ENCODE results near the gene CYP27C1. TPM values are rescaled to one million over a fixed set of nuclear protein-coding genes. Genes with fewer than 3 reads are reported as not detected.

CYP27C1 gene
- total RNA-seq, 4 donors from 2014 or later, result under 0.01 to 0.26 TPM; not detected in 2

DNA sequence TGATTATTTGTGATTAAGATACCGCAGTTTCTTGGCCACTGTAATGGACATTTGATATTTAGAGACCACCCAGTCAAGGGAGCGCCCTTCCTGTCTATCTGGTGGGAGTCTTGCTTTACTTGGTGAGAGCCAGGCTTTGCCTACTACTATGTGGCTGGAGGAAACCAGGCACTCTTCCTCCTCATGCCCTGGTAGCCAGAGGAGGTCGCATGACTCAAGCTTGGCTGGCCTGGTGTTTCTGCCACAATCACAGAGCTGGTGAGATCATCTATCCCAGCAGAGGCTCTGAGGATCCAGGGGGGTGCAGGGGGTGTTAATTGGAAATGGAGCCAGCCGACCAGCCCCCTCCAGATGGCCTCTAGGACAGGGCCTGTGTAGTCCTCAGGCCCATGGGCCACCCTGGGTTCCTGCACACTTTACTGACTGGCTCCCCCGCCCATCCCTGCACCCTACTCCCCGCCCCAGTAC is 66.4 kb downstream of the CYP27C1 start:
- no peak for TF ChIP-seq EP300 (IDR thresholded peaks at IDR 0.05)
- no peak for TF ChIP-seq POLR2A (IDR thresholded peaks at IDR 0.05; ENCODE audit: low read depth)
- TF ChIP-seq, protein P1, sequence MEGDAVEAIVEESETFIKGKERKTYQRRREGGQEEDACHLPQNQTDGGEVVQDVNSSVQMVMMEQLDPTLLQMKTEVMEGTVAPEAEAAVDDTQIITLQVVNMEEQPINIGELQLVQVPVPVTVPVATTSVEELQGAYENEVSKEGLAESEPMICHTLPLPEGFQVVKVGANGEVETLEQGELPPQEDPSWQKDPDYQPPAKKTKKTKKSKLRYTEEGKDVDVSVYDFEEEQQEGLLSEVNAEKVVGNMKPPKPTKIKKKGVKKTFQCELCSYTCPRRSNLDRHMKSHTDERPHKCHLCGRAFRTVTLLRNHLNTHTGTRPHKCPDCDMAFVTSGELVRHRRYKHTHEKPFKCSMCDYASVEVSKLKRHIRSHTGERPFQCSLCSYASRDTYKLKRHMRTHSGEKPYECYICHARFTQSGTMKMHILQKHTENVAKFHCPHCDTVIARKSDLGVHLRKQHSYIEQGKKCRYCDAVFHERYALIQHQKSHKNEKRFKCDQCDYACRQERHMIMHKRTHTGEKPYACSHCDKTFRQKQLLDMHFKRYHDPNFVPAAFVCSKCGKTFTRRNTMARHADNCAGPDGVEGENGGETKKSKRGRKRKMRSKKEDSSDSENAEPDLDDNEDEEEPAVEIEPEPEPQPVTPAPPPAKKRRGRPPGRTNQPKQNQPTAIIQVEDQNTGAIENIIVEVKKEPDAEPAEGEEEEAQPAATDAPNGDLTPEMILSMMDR (IDR thresholded peaks at IDR 0.05), result no peak
- no peak for TF ChIP-seq POLR2AphosphoS5 (IDR thresholded peaks at IDR 0.05)
- H3K9me3 ChIP-seq, result no peaks in the 10 kb centered on the region
- intact Hi-C loops (cut with DNase I), result no loop called here
- no peak for DNase-seq (ENCODE audit: extremely low spot score)
- no peak overlapping the region for H3K4me3 ChIP-seq
- H3K36me3 ChIP-seq, result no peaks in the 10 kb centered on the region
- no peaks in the 10 kb centered on the region for H3K27me3 ChIP-seq
- 80% methylated on average over 6 of the region's 6 CpGs for WGBS
- peak overlapping the region in 1 of 4 donors; percentile 55 for H3K27ac ChIP-seq (replicated peaks in 1 of 4)
- peaks cover 0 to 21% (median 18%) of the 10 kb centered on the region in 4 donors for H3K4me1 ChIP-seq

DNA sequence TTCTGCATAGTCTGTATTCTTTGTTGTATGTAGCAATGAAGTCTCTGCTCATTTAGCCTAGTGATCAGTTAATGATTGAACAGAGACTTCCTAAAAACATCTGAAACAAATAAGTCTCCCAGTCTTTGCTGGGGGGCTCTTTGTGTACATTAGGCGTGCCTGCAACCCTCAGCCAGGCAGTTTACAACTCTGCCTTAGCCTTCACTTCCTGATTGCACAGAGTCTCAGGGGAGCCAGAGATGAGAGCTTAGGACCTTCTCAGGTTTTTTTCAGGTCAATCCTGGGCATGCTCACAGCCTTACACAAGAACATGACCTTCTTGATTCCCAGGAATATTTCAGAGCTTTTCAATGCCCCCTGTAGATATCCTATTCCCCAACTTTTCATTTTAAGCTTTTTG is 69.1 kb downstream of the CYP27C1 start:
- 92% methylated on average over 1 of the region's 1 CpG for WGBS
- H3K4me3 ChIP-seq, result no peak overlapping the region
- H3K36me3 ChIP-seq, result no peaks in the 10 kb centered on the region
- intact Hi-C loops (cut with DNase I), result no loop called here
- TF ChIP-seq POLR2A (IDR thresholded peaks at IDR 0.05; ENCODE audit: low read depth) (no peak), POLR2AphosphoS5 (IDR thresholded peaks at IDR 0.05) (no peak), EP300 (IDR thresholded peaks at IDR 0.05) (no peak)
- no peaks in the 10 kb centered on the region for H3K27me3 ChIP-seq
- H3K9me3 ChIP-seq, result no peaks in the 10 kb centered on the region
- peaks cover 0 to 32% (median 25%) of the 10 kb centered on the region in 4 donors for H3K4me1 ChIP-seq
- no peak overlapping the region for H3K27ac ChIP-seq (replicated peaks in 1 of 4)
- DNase-seq (ENCODE audit: extremely low spot score), result no peak

DNA sequence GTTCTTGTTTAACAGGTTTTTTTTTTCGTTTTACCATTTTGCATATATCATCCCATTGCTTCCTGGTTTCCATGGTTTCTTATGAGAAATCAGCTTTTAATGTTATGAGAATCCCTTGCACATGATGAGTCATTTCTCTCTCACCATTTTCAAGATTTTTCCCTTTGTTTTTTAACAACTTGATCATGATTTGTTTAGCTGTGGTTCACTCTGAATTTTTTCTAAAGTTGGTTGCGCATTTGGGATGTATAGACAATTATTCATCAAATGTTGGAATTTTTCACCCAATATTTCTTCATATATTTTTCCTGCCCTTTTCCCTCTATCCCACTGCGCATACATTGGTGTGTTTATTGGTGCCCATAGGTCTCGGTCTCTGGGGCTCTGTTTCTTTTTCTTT is 70.7 kb downstream of the CYP27C1 start:
- no peaks in the 10 kb centered on the region for H3K9me3 ChIP-seq
- TF ChIP-seq POLR2A (IDR thresholded peaks at IDR 0.05; ENCODE audit: low read depth) (no peak), EP300 (IDR thresholded peaks at IDR 0.05) (no peak), POLR2AphosphoS5 (IDR thresholded peaks at IDR 0.05) (no peak)
- TF ChIP-seq, protein P1 (IDR thresholded peaks at IDR 0.05), result no peak
- no peak for DNase-seq (ENCODE audit: extremely low spot score)
- 79% methylated on average over 4 of the region's 4 CpGs for WGBS
- peaks cover 13 to 36% (median 29%) of the 10 kb centered on the region in 4 donors for H3K4me1 ChIP-seq
- no peaks in the 10 kb centered on the region for H3K27me3 ChIP-seq
- no peak overlapping the region for H3K4me3 ChIP-seq
- H3K27ac ChIP-seq (replicated peaks in 1 of 4), result no peak overlapping the region
- H3K36me3 ChIP-seq, result no peaks in the 10 kb centered on the region
- intact Hi-C loops (cut with DNase I), result no loop called here

DNA sequence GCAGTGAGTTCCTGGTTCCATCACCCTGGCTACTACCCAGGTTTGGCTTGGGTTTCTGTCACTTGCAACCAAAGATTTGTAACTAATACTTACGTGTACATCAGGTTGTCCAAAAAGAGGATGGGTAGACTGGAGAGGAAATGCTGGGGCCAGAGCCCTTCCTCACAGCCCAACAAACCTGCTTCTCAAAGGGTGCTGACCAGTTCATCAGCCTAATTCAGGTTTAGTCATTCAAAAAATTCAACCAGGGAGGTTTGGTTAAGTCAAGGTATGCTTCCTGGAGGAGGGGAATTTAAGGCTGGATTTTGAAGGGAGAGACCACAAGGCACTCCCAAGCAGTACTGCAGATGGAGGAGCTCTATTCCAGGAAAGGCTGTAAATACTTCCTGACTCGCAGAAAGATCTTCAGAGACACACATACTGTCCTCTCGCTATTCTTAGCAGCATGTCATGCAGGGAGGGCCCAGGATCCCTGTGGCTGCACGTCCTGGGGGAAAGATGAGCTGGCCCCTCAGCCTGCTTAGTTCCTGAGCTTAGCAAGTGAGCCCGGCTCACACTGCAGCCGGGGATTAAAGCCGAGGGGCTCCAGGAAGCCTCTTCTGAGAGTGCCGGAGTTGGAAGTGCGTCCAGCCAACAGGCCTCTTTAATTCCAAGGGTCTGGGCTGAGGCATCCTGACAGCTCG is 73.1 kb downstream of the CYP27C1 start:
- intact Hi-C loops (cut with DNase I), result no loop called here
- no peak for DNase-seq (ENCODE audit: extremely low spot score)
- no peak overlapping the region for H3K27ac ChIP-seq (replicated peaks in 1 of 4)
- no peak for TF ChIP-seq POLR2AphosphoS5 (IDR thresholded peaks at IDR 0.05)
- TF ChIP-seq POLR2A (IDR thresholded peaks at IDR 0.05; ENCODE audit: low read depth), result no peak
- H3K27me3 ChIP-seq, result no peaks in the 10 kb centered on the region
- H3K9me3 ChIP-seq, result no peaks in the 10 kb centered on the region
- H3K4me3 ChIP-seq, result no peak overlapping the region
- no peaks in the 10 kb centered on the region for H3K36me3 ChIP-seq
- WGBS, result 82% methylated on average over 4 of the region's 10 CpGs
- H3K4me1 ChIP-seq, result peaks cover 23 to 48% (median 40%) of the 10 kb centered on the region in 4 donors

DNA sequence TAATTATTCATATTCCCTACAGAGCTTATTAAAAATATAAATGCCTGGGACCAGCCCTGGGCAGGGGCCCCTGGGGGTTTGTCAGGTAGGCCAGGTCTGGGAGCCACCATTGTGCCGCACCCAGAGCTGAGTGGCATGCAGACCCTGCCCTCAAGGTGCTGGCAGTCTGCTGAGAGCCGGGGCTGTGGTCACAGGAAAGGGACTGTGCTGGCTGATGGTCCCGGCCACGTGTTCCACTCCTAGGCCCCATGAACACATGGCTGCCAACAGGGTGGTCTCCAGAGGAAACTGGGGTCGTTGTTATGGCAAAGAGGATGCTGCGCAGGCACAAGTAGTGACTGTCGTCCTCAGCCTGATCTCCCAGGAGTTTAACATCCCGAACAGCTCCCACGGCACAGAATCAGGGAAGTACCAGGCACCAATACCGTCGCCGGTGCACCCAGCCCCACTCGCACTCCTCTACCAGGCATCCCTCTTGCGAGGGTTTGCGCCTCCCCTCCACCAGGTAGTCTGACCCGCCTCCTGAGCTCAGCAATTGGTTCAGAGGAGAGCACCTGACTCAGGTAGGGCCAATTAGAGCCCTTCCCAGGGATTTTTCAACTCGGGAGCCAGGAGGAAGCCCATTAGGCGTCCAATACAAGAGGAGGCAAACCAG is 73.9 kb downstream of the CYP27C1 start:
- H3K4me3 ChIP-seq, result no peak overlapping the region

More for the DNA sequence above, 73.9 kb downstream of the CYP27C1 start:
- intact Hi-C loops (cut with DNase I), result no loop called here
- TF ChIP-seq POLR2A (IDR thresholded peaks at IDR 0.05; ENCODE audit: low read depth) (no peak), POLR2AphosphoS5 (IDR thresholded peaks at IDR 0.05) (no peak), EP300 (IDR thresholded peaks at IDR 0.05) (no peak)
- TF ChIP-seq, protein P1 (IDR thresholded peaks at IDR 0.05), result no peak
- 92% methylated on average over 12 of the region's 18 CpGs for WGBS
- Histone ChIP-seq H3K36me3 (no peaks in the 10 kb centered on the region), H3K9me3 (no peaks in the 10 kb centered on the region), H3K4me1 (peaks cover 23 to 48% (median 40%) of the 10 kb centered on the region in 4 donors), H3K27ac (replicated peaks in 1 of 4) (peak overlapping the region in 2 of 4 donors; percentile 46 to 75), H3K27me3 (no peaks in the 10 kb centered on the region)
- no peak for DNase-seq (ENCODE audit: extremely low spot score)

Data from esophagus muscularis mucosa (tissue), 4 donors.